ENCODE measurements around the gene ACTL10. TPM values are rescaled to one million over a fixed set of nuclear protein-coding genes. Genes with fewer than 3 reads are reported as not detected.

ACTL10 gene
- total and polyA plus RNA-seq, 2 of the 13 experiments (the other 11 are each of a cell fraction or from before 2014, with no cell fraction given), result not detected

DNA sequence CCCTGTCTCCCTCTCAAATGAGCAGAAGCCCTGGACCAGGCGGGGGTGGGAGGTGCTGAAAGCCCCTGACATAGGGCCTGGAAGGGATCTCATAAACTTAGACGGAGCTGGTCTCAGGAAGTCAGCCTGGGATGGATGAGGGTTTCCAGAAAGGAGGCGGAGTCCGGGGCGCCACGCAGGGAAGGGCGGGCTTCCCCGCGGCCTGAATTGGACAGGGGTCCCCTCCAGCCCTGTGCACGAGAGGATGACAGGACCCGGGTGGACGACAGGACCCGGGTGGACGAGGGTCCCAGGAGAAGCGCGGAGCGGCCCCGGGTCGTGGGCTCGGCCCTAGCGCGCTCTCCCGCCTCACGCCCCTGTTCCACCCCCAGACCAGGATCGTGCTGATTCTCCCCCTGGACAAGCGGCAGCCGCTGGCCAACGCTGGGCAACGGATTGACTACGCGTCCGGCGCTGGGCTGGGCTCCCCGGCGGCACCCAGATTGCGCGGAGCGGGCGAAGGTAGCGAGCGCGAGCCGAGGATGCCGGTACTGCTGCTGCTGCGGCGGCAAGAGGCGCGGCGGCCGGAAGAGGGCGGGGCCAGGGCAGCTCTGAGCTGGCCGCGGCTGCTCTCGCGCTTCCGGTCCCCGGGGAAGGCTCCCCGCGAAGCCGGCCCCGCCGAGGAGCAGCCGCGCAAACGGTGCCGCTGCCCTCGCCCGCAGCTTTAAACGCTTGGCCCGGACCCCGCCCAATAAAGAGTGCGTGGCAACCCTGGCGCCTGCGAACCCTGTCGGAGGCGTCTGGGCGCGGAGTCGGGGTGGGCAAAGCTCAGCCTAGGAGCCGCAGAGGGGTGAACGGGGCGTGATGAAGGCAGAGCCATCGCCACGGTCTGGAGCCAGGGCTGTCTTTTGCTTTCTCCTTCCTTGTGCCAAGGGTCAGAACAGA, 3.3 kb upstream of the ACTL10 start (continued):
- TF ChIP-seq, protein P1, sequence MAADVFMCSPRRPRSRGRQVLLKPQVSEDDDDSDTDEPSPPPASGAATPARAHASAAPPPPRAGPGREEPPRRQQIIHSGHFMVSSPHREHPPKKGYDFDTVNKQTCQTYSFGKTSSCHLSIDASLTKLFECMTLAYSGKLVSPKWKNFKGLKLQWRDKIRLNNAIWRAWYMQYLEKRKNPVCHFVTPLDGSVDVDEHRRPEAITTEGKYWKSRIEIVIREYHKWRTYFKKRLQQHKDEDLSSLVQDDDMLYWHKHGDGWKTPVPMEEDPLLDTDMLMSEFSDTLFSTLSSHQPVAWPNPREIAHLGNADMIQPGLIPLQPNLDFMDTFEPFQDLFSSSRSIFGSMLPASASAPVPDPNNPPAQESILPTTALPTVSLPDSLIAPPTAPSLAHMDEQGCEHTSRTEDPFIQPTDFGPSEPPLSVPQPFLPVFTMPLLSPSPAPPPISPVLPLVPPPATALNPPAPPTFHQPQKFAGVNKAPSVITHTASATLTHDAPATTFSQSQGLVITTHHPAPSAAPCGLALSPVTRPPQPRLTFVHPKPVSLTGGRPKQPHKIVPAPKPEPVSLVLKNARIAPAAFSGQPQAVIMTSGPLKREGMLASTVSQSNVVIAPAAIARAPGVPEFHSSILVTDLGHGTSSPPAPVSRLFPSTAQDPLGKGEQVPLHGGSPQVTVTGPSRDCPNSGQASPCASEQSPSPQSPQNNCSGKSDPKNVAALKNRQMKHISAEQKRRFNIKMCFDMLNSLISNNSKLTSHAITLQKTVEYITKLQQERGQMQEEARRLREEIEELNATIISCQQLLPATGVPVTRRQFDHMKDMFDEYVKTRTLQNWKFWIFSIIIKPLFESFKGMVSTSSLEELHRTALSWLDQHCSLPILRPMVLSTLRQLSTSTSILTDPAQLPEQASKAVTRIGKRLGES (CRISPR knock-in tag; IDR thresholded peaks at IDR 0.05; ENCODE audit: borderline replicate concordance), result no peak; the same call in 1 of the 2 replicates
- no peak for TF ChIP-seq ZBTB8A (CRISPR knock-in tag; IDR thresholded peaks at IDR 0.05; ENCODE audit: borderline replicate concordance, low read depth)
- TF ChIP-seq, protein P2, sequence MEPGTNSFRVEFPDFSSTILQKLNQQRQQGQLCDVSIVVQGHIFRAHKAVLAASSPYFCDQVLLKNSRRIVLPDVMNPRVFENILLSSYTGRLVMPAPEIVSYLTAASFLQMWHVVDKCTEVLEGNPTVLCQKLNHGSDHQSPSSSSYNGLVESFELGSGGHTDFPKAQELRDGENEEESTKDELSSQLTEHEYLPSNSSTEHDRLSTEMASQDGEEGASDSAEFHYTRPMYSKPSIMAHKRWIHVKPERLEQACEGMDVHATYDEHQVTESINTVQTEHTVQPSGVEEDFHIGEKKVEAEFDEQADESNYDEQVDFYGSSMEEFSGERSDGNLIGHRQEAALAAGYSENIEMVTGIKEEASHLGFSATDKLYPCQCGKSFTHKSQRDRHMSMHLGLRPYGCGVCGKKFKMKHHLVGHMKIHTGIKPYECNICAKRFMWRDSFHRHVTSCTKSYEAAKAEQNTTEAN (CRISPR knock-in tag; conservative IDR thresholded peaks at IDR 0.05), result no peak
- 0 out of 2 replicates have a peak, but pooled peaks have one; percentile 31 for TF ChIP-seq ZNF292 (CRISPR knock-in tag; IDR thresholded peaks at IDR 0.05; ENCODE audit: borderline replicate concordance, low read depth)
- no peak for TF ChIP-seq CHD2 (IDR thresholded peaks at IDR 0.05; ENCODE audit: low read depth, low read length)
- TF ChIP-seq, protein P3, sequence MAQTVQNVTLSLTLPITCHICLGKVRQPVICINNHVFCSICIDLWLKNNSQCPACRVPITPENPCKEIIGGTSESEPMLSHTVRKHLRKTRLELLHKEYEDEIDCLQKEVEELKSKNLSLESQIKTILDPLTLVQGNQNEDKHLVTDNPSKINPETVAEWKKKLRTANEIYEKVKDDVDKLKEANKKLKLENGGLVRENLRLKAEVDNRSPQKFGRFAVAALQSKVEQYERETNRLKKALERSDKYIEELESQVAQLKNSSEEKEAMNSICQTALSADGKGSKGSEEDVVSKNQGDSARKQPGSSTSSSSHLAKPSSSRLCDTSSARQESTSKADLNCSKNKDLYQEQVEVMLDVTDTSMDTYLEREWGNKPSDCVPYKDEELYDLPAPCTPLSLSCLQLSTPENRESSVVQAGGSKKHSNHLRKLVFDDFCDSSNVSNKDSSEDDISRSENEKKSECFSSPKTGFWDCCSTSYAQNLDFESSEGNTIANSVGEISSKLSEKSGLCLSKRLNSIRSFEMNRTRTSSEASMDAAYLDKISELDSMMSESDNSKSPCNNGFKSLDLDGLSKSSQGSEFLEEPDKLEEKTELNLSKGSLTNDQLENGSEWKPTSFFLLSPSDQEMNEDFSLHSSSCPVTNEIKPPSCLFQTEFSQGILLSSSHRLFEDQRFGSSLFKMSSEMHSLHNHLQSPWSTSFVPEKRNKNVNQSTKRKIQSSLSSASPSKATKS (CRISPR knock-in tag; IDR thresholded peaks at IDR 0.05), result no peak
- 0 out of 2 replicates have a peak, but pooled peaks have one; percentile 25 for TF ChIP-seq RELA (CRISPR knock-in tag; IDR thresholded peaks at IDR 0.05)
- TF ChIP-seq, protein P4, sequence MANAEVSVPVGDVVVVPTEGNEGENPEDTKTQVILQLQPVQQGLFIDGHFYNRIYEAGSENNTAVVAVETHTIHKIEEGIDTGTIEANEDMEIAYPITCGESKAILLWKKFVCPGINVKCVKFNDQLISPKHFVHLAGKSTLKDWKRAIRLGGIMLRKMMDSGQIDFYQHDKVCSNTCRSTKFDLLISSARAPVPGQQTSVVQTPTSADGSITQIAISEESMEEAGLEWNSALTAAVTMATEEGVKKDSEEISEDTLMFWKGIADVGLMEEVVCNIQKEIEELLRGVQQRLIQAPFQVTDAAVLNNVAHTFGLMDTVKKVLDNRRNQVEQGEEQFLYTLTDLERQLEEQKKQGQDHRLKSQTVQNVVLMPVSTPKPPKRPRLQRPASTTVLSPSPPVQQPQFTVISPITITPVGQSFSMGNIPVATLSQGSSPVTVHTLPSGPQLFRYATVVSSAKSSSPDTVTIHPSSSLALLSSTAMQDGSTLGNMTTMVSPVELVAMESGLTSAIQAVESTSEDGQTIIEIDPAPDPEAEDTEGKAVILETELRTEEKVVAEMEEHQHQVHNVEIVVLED (CRISPR knock-in tag; IDR thresholded peaks at IDR 0.05; ENCODE audit: borderline replicate concordance), result peak; percentile 85
- TF ChIP-seq HNRNPH1 (optimal IDR thresholded peaks at IDR 0.05; ENCODE audit: low read depth, low read length), result peak; percentile 57
- no peak for TF ChIP-seq RFX5 (IDR thresholded peaks at IDR 0.05; ENCODE audit: low read depth, low read length)
- peak; percentile 90 for TF ChIP-seq XRCC5 (optimal IDR thresholded peaks at IDR 0.05; ENCODE audit: low read length)
- TF ChIP-seq, protein P5, sequence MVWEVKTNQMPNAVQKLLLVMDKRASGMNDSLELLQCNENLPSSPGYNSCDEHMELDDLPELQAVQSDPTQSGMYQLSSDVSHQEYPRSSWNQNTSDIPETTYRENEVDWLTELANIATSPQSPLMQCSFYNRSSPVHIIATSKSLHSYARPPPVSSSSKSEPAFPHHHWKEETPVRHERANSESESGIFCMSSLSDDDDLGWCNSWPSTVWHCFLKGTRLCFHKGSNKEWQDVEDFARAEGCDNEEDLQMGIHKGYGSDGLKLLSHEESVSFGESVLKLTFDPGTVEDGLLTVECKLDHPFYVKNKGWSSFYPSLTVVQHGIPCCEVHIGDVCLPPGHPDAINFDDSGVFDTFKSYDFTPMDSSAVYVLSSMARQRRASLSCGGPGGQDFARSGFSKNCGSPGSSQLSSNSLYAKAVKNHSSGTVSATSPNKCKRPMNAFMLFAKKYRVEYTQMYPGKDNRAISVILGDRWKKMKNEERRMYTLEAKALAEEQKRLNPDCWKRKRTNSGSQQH (CRISPR knock-in tag; IDR thresholded peaks at IDR 0.05; ENCODE audit: low read depth), result no peak; the same call in 1 of the 2 replicates
- TF ChIP-seq, protein P6, sequence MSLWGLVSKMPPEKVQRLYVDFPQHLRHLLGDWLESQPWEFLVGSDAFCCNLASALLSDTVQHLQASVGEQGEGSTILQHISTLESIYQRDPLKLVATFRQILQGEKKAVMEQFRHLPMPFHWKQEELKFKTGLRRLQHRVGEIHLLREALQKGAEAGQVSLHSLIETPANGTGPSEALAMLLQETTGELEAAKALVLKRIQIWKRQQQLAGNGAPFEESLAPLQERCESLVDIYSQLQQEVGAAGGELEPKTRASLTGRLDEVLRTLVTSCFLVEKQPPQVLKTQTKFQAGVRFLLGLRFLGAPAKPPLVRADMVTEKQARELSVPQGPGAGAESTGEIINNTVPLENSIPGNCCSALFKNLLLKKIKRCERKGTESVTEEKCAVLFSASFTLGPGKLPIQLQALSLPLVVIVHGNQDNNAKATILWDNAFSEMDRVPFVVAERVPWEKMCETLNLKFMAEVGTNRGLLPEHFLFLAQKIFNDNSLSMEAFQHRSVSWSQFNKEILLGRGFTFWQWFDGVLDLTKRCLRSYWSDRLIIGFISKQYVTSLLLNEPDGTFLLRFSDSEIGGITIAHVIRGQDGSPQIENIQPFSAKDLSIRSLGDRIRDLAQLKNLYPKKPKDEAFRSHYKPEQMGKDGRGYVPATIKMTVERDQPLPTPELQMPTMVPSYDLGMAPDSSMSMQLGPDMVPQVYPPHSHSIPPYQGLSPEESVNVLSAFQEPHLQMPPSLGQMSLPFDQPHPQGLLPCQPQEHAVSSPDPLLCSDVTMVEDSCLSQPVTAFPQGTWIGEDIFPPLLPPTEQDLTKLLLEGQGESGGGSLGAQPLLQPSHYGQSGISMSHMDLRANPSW (CRISPR knock-in tag; IDR thresholded peaks at IDR 0.05; ENCODE audit: borderline replicate concordance), result peak; percentile 82; the same call in 1 of the 2 replicates
- TF ChIP-seq MBD4 (IDR thresholded peaks at IDR 0.05; ENCODE audit: borderline replicate concordance, low read length), result no peak
